H9 (cell line): ENCODE measurements around the gene FHIT. TPM values are rescaled to one million over a fixed set of nuclear protein-coding genes. Genes with fewer than 3 reads are reported as not detected.

Experiments used
- DNase-seq: peaks from one replicate; pipeline ENCODE4 v3.0.0-alpha.2; 2017
- H2AFZ ChIP-seq: one replicate; pipeline ENCODE4 v1.6.1; 2013; ENCODE audit warnings: mild to moderate bottlenecking, low read length, control low read depth, moderate library complexity
- H2AK5ac ChIP-seq: 2 replicates; pipeline ENCODE4 v1.6.1; 2013; ENCODE audit warnings: low read length, control low read depth, mixed read lengths; ENCODE audit not compliant: insufficient read length
- H2BK120ac ChIP-seq: one replicate; pipeline ENCODE4 v1.6.1; 2013; ENCODE audit warnings: low read depth, mild to moderate bottlenecking, low read length, control low read depth, inconsistent platforms; ENCODE audit not compliant: poor library complexity, severe bottlenecking
- H2BK12ac ChIP-seq: 2 replicates; pipeline ENCODE4 v1.6.1; 2013; ENCODE audit warnings: low read length, control low read depth, mixed read lengths, low read depth; ENCODE audit not compliant: insufficient read length
- H2BK15ac ChIP-seq: 2 replicates; pipeline ENCODE4 v1.6.1; 2013; ENCODE audit warnings: low read depth, low read length, control low read depth
- H2BK20ac ChIP-seq: one replicate; pipeline ENCODE4 v1.6.1; 2013; ENCODE audit warnings: low read depth, mild to moderate bottlenecking, low read length, control low read depth, inconsistent platforms; ENCODE audit not compliant: poor library complexity, severe bottlenecking
- H2BK5ac ChIP-seq: 2 replicates; pipeline ENCODE4 v1.6.1; 2013; ENCODE audit warnings: low read length, control low read depth, mixed read lengths; ENCODE audit not compliant: insufficient read length
- H3K14ac ChIP-seq: 2 replicates; pipeline ENCODE4 v1.6.1; 2013; ENCODE audit warnings: low read length, control low read depth; ENCODE audit not compliant: insufficient read depth
- H3K18ac ChIP-seq: 2 replicates; pipeline ENCODE4 v1.6.1; 2013; ENCODE audit warnings: low read depth, mild to moderate bottlenecking, mixed read lengths, low read length, control low read depth; ENCODE audit not compliant: insufficient read length
- H3K23ac ChIP-seq: 2 replicates; pipeline ENCODE4 v1.6.1; 2013; ENCODE audit warnings: low read length, control low read depth, mixed read lengths, low read depth; ENCODE audit not compliant: insufficient read length
- H3K23me2 ChIP-seq: 2 replicates; pipeline ENCODE4 v1.6.1; 2013; ENCODE audit warnings: low read depth, mild to moderate bottlenecking, mixed read lengths, low read length, control low read depth; ENCODE audit not compliant: insufficient read length, poor library complexity, severe bottlenecking
- H3K27ac ChIP-seq: 2 replicates; pipeline ENCODE4 v1.5.1; 2013; ENCODE audit warnings: low read length, control low read depth, mixed read lengths, low read depth; ENCODE audit not compliant: insufficient read length
- H3K27me3 ChIP-seq: 2 replicates; pipeline ENCODE4 v1.6.1; 2013; ENCODE audit warnings: low read length, control low read depth, inconsistent platforms; ENCODE audit not compliant: insufficient read depth
- H3K4ac ChIP-seq: 2 replicates; pipeline ENCODE4 v1.6.1; 2013; ENCODE audit warnings: low read depth, mild to moderate bottlenecking, control low read depth, inconsistent platforms, low read length, moderate library complexity
- H3K4me1 ChIP-seq: 2 replicates; pipeline ENCODE4 v1.6.1; 2013; ENCODE audit warnings: low read length, control low read depth, inconsistent platforms; ENCODE audit not compliant: insufficient read depth
- H3K4me2 ChIP-seq: 2 replicates; pipeline ENCODE4 v1.6.1; 2013; ENCODE audit warnings: low read length, control low read depth, mixed read lengths; ENCODE audit not compliant: insufficient read length, insufficient read depth
- H3K56ac ChIP-seq: 2 replicates; pipeline ENCODE4 v1.6.1; 2013; ENCODE audit warnings: low read depth, mild to moderate bottlenecking, mixed read lengths, low read length, control low read depth; ENCODE audit not compliant: insufficient read length
- H3K79me1 ChIP-seq: 2 replicates; pipeline ENCODE4 v1.6.1; 2013; ENCODE audit warnings: low read depth, mild to moderate bottlenecking, moderate library complexity, low read length, control low read depth, inconsistent platforms; ENCODE audit not compliant: insufficient read depth, poor library complexity, severe bottlenecking
- H3K79me2 ChIP-seq: 2 replicates; pipeline ENCODE4 v1.6.1; 2013; ENCODE audit warnings: low read length, control low read depth, inconsistent platforms; ENCODE audit not compliant: insufficient read depth
- H3K9ac ChIP-seq: 2 replicates; pipeline ENCODE4 v1.6.1; 2013; ENCODE audit warnings: low read length, control low read depth, mixed read lengths; ENCODE audit not compliant: insufficient read length; ENCODE audit errors: extremely low read depth
- H3K9me3 ChIP-seq: one replicate; pipeline ENCODE4 v1.6.1; 2013; ENCODE audit warnings: low read depth, low read length, inconsistent platforms; ENCODE audit not compliant: control insufficient read depth
- H3T11ph ChIP-seq: one replicate; pipeline ENCODE4 v1.6.1; 2013; ENCODE audit warnings: mild to moderate bottlenecking, low read length, control low read depth, inconsistent platforms
- H4K20me1 ChIP-seq: one replicate; pipeline ENCODE4 v1.6.1; 2013; ENCODE audit not compliant: control insufficient read depth, insufficient read length, insufficient read depth
- H4K5ac ChIP-seq: 2 replicates; pipeline ENCODE4 v1.6.1; 2013; ENCODE audit warnings: low read depth, mild to moderate bottlenecking, mixed read lengths, low read length, control low read depth; ENCODE audit not compliant: insufficient read length
- H4K8ac ChIP-seq: replicated peaks from 2 replicates; pipeline ENCODE4 v1.6.1; 2013; ENCODE audit warnings: low read length, control low read depth, mixed read lengths, low read depth; ENCODE audit not compliant: insufficient read length
- H4K91ac ChIP-seq: 2 replicates; pipeline ENCODE4 v1.6.1; 2013; ENCODE audit warnings: low read depth, mild to moderate bottlenecking, moderate library complexity, mixed read lengths, low read length, control low read depth; ENCODE audit not compliant: insufficient read length
- H3K27ac Mint-ChIP-seq, 3 experiments: 2 replicates in 2 of 3; 3 replicates in 1 of 3; pipeline ENCODE4 v1.8.0; 2020 to 2021; ENCODE audit warnings: mixed read lengths in 3 of 3, mild to moderate bottlenecking in 1 of 3, moderate library complexity in 1 of 3
- H3K27me3 Mint-ChIP-seq: 2 replicates; pipeline ENCODE4 v1.8.0; 2021; ENCODE audit warnings: low read depth, mild to moderate bottlenecking, moderate library complexity, mixed read lengths
- H3K36me3 Mint-ChIP-seq, 3 experiments: 2 replicates in 2 of 3; 3 replicates in 1 of 3; pipeline ENCODE4 v1.8.0; 2020 to 2021; ENCODE audit warnings: low read depth in 3 of 3, mixed read lengths in 3 of 3; ENCODE audit not compliant: insufficient read depth in 1 of 3
- H3K4me1 Mint-ChIP-seq, 2 experiments: 2 replicates each; pipeline ENCODE4 v1.8.0; 2020; ENCODE audit warnings: mixed read lengths in 2 of 2
- H3K4me3 Mint-ChIP-seq, 2 experiments: 2 replicates in 1 of 2; 3 replicates in 1 of 2; pipeline ENCODE4 v1.8.0; 2020 to 2021; ENCODE audit warnings: mild to moderate bottlenecking in 2 of 2, mixed read lengths in 2 of 2, moderate library complexity in 1 of 2
- H3K9me3 Mint-ChIP-seq, 2 experiments: 2 replicates in 1 of 2; 3 replicates in 1 of 2; pipeline ENCODE4 v1.8.0; 2020; ENCODE audit warnings: mild to moderate bottlenecking in 2 of 2, mixed read lengths in 2 of 2, moderate library complexity in 1 of 2
- CTCF ChIP-seq: fragments of 200-600 bp; sonication (generic); conservative IDR thresholded peaks from 3 replicates; pipeline ENCODE4 v1.8.0; 2021; ENCODE audit warnings: antibody characterized with exemption, mild to moderate bottlenecking
- WGBS: extraction: QIAGEN DNeasy Blood & Tissue Kit; methylation state at CpG from one replicate; pipeline ENCODE4 v1.1.7; 2013; ENCODE audit warnings: missing lambda C conversion rate, low lambda C conversion rate, mixed read lengths; ENCODE audit not compliant: insufficient read length; ENCODE audit errors: extremely low coverage; 5-methylcytosine and 5-hydroxymethylcytosine counted together
- total RNA-seq: library from RNA; stranded (reverse); gene quantifications from 2 replicates; pipeline ENCODE4 v1.2.1, GENCODE V29; 2021

The FHIT gene
- total RNA-seq, 1 experiment from 2014 or later = 3.0 TPM

DNA sequence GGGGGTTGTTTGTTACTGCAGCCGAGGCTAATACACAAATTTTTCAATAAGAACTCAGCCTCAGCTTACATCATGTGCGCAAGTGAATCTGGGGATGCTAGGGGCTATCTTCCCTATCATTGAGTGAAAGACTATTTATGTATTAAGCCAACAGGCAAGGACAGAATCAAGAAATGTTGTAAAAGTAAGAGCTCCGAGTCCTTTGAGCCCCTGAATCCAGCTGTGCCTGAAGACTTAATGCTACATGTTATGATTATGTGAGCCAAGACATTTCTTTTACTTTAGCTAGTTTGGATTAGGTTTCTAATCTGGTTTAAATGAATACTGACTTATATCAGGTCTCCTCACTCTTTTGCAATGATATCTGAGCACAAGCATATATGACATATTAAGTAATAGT is 1418.5 kb downstream of the FHIT start:
- no peak overlapping the region for H3K9ac ChIP-seq
- no peak overlapping the region for H3K27ac Mint-ChIP-seq
- H3K79me2 ChIP-seq = no peaks in the 10 kb centered on the region
- H4K20me1 ChIP-seq = no peaks in the 10 kb centered on the region
- H3K9me3 ChIP-seq = no peaks in the 10 kb centered on the region
- no peaks in the 10 kb centered on the region for H3K4me1 Mint-ChIP-seq
- H3K4me2 ChIP-seq = no peak overlapping the region
- no peaks in the 10 kb centered on the region for H3K9me3 Mint-ChIP-seq
- no peak overlapping the region for H3K23ac ChIP-seq
- H3K36me3 Mint-ChIP-seq = no peaks in the 10 kb centered on the region
- no peak overlapping the region for H3K14ac ChIP-seq
- no peaks in the 10 kb centered on the region for H3K79me1 ChIP-seq
- H2BK15ac ChIP-seq = no peak overlapping the region
- H2AK5ac ChIP-seq = no peak overlapping the region
- no peak overlapping the region for H2BK5ac ChIP-seq
- H3K4me3 Mint-ChIP-seq = no peak overlapping the region
- no peak overlapping the region for H4K8ac ChIP-seq
- H3K4me1 ChIP-seq = no peaks in the 10 kb centered on the region
- H2BK20ac ChIP-seq = no peak overlapping the region
- no CpG with 5 or more reads among the region's 3 CpGs for WGBS
- no peak overlapping the region for H3T11ph ChIP-seq
- no peak overlapping the region for H2AFZ ChIP-seq
- no peak overlapping the region for H2BK12ac ChIP-seq
- DNase-seq = no peak
- no peak overlapping the region for H3K56ac ChIP-seq
- no peak overlapping the region for H4K5ac ChIP-seq
- no peak overlapping the region for H4K91ac ChIP-seq
- no peaks in the 10 kb centered on the region for H3K27me3 ChIP-seq
- H3K18ac ChIP-seq = no peak overlapping the region
- H3K27me3 Mint-ChIP-seq = no peaks in the 10 kb centered on the region
- no peaks in the 10 kb centered on the region for H3K23me2 ChIP-seq
- no peak overlapping the region for H2BK120ac ChIP-seq
- TF ChIP-seq CTCF = no peak
- no peak overlapping the region for H3K4ac ChIP-seq
- no peak overlapping the region for H3K27ac ChIP-seq
